LoVo (cell line): Measurements from ENCODE around the gene WWC2.
"Not testable (repeated sequence)": the region's sequence is repeated elsewhere in the genome, so short reads cannot be mapped to it uniquely, and the experiment has no call there.

Experiments
- DNase-seq: peaks from one replicate; pipeline ENCODE4 v3.0.0-alpha.2; 2016; ENCODE audit warnings: low spot score

Gene WWC2

DNA sequence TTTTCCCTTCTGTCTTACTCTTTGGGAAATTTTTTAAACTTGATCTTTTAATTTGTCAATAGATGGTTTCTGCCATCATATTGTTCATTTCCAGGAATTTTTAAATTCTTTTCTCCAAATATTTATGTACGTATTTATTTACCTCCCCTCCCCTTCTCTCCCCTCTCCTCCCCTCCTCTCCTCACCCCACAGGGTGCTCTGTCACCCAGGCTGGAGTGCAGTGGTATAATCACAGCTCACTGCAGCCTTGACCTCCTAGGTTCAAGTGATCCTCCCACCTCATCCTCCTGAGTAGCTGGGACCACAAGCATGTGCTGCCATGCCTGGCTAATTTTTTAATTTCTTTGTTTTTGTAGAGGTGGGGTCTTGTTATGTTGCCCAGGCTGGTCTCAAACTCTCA, 73.8 kb downstream of the WWC2 start:
- DNase-seq, result no peak

DNA sequence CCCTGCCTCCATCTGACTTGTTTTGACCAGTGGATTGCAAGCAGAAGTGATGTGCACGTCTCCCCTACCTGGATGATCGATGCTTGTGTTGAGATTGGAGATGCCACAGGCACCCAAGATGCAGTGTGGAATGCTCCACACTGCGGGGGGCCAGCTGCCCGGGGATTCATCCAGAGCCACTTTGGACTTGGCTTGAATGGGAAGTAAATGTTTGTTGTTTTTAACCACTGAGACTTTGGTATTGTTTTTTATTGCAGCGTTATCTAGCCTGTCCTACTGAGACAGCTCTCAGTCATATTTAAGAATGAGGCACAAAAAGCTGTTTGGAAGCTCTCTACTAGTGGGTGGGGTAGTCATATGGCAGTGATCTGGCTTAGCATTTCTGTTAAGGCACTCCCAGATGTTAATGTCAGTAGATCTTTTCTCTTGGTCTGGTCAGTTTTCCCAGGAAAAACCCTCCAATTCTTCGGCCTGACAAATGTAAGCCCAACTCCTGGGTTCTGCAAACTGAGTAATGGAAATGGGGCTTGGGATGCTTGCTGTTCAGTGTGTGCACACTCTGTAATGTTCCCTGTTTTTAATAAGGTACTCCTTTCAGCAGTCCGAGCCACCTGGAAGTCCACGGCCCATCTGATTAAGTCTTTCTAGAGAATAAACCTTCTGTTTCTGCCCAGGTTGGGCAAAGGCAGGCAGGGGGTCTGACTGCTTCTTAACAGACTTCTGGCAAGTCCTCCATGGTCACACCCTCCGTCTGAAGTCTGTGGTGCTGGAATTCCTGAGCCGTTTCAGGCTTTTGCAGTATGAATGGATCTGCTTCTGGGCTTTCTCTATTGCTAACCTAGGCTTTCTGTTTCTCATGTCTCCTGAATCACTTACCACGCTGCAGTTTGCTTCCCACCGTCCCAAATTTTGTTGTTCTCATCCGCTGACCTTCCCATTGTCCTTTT, 74.8 kb downstream of the WWC2 start:
- peak; percentile 23 for DNase-seq

DNA sequence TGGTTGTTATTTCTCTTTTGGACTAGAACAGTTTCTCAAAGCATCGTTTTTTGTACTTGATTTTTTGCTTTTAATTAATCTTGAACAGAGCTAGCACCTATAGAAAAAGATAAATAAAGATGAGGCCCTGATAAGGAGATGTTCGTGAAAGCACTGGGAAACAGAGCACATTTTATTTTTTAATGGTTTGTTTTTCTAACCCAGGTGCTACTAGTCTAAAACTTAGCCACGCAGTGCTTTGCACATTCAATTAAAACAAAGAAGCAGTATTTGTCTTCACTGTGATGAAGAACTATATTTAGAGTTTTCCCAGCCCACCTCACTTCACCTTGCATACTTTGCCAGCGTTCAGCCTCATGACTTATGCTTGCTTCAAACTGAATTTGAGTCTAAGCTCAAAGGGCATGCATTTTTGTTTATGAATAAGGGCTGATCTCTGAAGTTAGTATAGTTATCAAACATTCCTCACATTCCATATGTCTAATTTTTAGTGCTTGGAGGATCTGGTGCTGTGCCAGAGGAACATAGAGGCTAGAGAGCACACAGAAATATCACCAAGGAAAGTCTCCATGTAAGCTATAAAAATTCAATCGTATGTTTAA, 76.7 kb downstream of the WWC2 start:
- DNase-seq, result no peak

DNA sequence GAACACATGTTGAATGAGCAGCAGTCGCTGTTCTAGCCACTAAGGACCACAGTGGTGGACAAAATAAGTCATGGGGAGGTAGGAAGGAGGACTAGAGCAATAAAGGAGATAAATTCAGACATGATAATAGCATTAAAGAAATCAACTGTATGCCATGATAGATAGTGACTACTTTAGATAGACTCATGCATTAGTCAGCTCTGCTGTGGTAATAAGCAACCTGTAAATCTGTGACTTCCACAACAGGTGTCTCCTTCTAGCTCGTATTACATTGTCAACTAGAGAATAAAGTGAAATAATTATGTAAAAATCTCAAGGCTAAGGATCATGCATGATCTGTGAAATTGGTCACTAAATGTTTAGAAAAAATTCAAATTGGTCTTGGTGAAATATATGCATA, 77.9 kb downstream of the WWC2 start:
- no peak for DNase-seq

DNA sequence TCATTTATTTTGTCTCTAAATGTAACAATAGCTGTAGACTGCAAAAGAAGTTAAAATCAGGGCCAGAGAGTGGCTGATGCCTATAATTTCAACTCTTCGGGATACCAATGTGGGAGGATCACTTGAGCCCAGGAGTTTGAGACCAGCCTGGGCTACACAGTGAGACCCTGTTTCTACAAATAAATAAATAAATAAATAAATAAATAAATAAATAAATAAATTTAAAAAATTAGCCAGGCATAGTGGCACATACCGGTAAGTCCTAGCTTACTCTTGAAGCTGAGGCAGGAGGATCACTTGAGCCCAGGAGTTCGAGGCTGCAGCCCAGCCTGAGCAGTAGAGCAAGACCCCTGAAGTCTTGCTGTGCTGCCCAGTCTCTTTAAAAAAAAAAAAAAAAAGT, 79.1 kb downstream of the WWC2 start:
- DNase-seq, result no peak

DNA sequence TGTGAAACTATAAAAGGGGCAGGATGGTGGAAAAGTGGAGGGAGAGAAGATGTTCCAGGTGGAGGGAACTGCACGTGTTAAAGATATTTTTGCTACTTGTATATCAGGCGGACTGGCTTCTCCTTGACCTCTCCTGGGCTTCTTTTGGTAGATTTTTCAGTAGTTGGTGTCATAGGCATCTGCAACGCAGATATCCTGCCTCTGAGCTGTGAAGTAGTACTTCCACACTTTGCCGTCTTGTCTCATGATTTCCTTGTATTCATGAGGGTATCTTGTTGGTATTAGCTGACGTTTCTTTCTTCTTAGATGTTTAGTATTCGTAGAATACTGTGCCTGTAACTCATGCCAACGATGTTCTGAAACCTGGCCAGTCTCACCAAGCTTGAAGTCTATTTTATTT, 81.0 kb downstream of the WWC2 start:
- no peak for DNase-seq

DNA sequence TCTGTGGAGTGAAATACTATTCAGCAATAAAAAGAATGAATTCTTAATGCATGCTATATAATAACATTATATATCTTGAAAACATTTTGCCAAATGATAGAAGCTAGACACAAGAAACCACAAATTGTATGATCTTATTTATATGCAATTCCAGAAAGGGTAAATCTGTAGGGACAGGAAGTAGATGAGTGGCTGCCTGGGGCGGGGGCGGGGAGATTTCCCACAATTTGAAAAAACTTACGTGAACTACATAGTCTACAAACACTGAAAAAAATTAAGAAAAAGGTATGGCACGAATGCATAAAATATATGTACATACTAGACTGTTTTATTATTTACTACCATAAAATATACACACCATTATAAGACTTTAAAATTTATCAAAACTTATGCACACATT, 81.6 kb downstream of the WWC2 start:
- no peak for DNase-seq

DNA sequence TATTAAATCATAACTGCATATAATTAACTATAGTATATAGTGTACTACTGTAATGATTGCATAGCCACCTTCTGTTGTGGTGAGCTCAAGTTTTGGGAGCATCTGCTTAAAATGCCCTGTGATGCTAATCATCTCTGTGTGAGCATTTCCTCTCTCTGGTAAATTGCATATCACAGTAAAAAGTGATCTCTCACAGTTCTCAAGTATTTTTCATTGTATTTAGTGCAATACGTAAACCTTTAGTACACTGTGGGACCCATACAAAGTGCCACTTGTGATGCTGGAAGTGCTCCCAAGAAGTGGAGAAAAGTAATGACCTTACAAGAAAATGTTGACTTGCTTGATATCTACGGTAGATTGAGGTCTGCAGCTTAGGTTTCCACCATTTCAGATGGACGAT, 82.0 kb downstream of the WWC2 start:
- DNase-seq, result no peak

DNA sequence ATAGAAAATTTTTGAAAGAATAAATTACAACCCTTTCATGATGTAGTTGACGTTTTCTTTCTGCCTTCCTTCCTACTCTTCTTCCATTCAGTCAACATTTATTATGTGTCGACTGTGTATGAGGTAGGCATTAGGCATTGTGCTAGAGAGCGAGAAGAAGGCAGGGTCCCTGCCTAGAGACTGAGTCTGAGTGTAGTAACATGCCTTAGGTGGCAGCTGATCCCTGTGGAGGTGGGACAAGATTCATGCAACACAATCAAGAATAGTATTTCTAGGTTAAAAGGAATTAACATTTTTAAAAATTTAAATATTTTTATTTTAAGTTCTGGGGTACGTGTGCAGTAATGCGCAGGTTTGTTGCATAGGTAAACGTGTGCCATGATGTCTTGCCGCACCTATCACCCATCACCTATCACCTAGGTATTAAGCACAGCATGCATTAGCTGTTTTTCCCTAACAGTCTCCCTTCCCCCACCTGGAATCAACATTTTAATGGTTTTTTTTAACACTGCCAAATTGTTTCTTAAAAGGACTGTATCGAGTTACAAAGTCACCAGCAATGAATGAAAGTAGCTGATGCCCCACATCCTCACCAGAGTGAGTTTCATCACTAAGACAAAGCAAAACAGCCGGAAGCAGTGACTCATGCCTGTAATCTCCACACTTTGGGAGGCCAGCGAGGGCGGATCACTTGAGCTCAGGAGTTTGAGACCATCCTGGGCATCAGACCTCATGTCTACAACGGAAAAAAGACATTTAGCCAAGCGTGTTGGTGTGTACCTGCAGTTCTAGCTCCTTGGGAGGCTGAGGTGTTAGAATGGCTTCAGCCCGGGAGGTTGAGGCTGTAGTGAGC, 84.0 kb downstream of the WWC2 start:
- DNase-seq, result peak; percentile 9

DNA sequence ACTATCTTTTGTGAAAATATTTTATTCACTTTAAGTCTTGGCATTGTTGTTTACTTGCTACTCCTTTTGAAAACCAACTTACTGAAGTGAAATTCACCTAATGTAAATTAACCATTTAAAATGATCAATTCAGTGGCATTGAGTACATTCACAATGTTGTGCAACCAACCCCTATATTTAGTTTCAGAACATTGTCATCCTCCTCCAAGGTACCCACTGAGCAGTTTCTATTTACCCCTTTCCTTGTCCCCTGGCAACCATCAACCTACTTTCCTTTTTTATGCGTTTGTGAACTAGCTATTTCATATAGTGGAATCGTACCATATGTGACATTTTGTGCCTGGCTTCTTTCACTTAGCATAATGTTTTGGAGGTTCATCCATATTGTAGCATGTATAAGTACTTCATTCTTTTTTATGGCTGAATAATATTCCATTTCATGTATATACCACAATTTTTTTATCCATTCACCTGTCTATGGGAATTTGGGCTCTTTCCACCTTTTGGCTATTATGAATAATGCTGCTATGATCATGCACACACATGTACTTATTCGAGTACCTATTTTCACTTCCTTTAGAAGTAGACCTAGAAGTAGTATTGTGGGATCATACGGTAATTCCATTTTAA, 85.0 kb downstream of the WWC2 start:
- DNase-seq, result no peak

DNA sequence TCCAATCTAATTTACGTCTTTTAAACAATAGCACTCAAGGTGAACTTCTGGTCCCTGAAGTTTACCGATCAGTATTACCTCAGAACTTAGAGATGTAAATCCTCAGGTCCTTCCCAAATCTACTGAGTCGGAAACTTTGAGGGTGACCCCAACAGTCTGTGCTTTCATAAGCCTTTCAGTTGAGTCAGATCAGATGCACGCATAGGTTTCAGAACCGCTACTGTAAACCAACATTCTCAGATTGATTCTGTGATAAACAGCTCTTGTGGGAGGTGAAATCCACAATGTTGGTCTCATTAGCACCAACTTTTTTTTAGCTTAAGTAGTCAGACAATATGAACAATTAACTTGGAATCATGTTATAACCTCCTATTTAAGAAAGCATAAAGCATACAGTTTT, 86.0 kb downstream of the WWC2 start:
- no peak for DNase-seq

DNA sequence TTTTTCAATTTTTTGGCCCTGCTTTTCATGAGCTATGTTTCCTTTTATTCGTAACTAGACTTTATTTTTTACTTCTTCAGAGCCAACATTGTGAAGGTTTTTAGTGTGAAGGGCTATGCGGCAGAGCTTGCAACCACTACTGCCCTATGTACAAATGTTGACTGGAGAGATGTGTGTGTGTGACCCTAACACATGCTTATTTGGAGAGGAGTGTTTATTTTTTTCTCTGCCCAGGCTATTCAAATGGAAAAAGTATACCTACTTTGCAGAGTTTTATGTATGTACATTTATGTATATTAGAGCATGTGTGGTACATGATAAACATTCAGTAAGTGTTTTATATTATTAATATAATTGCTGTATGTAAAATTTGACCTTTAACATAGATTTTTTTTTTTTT, 86.5 kb downstream of the WWC2 start:
- DNase-seq, result no peak

DNA sequence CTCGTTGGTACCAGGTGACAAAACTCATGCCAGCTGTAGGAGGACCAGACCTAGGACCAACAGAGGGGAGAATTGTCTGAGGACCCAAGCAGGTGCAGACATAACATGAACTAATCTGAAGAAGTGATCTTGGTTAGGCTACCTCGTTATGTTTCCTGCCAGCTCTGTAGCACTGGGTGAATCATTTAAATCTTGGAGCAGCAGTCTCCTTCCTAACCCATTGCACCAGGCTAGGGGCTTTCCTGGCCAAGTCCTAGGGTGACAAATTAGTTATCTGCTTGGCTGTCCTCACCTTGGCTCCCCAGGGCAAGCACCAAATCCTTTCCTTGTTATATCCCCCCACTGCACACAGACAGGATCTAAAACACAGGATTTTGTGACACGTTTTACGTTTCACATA, 87.8 kb downstream of the WWC2 start:
- no peak for DNase-seq

DNA sequence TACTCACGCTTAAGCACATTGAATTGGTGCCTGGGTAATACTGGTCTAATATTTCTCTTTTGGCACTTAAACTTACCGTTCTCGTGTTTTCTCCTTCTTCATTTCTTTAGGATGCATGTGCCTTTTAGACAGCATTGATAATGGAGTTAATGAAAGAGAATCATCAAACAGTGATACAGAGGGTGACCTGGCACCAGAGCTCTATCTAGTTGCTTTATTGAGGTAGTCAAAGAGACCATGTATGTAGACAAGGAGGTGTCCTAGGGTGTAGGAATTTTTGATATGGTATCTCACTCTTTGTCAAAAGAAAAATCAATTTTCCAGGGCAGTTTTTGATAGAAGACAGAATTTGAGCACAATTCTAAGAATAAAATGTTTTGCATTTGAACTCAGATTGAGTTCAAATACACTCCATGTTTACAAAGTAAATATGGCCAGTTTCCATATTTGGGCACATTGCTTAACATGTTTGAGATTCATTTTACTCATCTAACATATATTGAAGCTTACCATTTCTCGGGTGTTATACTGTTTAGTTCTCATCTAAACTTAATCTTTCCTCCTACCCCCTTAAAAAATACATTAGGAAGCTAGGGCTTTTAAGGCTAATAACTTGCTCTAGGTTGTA, 92.0 kb downstream of the WWC2 start:
- DNase-seq, result no peak

DNA sequence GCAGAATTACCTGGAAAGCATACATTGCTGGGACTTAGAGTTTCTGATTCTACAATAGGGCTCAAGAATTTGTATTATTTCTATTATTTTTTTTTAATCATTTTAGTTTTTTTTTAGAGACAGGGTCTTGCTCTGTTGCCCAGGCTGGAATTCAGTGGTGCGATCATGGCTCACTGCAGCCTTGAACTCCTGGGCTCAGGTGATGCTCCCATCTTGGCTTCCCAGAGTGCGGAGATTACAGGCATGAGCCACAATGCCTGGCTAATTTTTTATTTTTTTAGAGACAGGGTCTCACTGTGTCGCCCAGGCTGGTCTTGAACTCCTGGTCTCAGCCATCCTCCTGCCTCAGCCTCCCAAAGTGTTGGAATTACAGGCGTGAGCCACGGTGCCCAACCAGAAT, 92.6 kb downstream of the WWC2 start:
- DNase-seq, result no peak

DNA sequence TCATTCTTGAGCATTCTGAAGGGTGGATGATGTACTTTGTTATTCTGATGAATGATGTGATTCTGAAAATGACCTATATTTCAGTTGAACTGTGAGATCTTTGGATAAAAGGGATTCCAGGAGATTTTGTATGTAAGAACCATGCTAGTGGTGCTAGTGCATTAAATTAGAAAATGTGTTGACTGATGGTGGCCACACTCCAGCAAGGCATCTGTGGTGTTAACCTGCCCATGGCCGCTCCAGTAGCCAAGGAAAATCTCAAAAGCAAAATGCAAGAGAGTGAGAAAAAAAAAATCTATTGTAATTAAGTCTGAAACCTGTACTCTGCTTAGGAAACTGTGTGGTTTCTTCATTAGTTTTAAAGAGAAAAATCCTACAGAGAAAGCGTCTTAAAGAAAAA, 93.5 kb downstream of the WWC2 start:
- DNase-seq, result no peak

DNA sequence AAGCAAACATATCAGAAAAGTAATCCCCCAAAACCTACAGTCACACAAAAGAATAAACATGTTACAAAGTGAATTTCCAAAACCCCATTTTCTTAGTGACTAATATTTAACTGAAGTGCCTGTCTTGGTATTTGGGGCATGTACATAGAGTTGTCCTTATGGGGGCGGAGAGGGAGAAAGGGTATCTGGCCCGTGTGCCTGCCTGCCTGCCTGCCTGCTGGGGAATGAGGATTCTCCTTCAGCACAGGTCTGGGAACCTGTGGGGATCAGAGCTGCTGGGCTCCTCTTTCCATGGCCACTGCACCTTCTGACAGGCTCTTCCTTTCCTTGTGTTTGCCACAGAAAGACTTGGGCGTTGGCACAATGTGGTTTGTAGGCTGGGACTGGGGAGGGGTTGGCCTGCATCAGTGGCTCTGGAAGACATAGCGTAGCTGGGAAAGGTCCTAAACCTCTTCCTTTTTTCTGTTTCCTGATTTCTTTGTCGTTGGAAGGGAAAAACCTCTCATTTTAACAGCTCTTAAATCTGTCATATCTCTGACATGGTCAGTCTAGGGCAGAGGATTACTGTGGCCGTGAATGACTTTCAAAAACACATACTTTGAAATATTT, 94.8 kb downstream of the WWC2 start:
- DNase-seq, result not testable (repeated sequence)

DNA sequence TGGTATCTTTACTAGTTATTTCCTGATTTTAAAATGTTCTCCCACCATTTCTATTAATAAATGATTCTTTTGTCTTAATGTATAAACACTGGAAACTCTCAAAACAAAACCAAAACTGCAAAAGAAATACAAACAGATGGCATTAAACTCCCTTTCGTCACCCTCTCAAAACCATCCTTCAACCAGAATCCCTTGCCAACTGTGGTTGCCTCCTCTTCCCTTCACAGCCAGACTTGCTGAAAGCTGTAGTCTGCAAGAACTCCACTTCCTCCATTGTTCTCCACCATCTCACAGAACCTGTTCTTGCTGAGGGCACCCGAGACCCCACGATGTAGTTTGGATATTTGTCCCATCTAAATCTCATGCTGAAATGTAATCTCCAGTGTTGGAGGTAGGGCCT, 96.5 kb downstream of the WWC2 start:
- DNase-seq, result no peak

DNA sequence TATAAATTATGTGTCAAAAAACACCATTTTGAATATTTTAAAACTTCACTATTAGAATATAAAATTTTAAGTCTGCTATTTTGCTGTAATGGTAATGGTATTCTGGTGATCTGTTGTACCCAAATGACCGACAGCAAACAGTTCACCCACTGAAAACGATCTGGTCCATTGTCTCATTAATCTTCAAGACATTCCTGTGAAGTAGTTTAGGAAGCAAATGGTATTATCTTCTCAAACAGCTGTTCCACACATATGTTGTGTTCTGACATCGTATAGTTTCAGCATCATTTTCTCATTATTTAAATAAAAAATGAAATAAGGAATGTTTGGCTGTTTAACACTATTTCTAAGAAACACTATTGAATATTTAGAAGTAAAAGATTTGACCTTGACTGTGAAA, 98.1 kb downstream of the WWC2 start:
- DNase-seq, result no peak

DNA sequence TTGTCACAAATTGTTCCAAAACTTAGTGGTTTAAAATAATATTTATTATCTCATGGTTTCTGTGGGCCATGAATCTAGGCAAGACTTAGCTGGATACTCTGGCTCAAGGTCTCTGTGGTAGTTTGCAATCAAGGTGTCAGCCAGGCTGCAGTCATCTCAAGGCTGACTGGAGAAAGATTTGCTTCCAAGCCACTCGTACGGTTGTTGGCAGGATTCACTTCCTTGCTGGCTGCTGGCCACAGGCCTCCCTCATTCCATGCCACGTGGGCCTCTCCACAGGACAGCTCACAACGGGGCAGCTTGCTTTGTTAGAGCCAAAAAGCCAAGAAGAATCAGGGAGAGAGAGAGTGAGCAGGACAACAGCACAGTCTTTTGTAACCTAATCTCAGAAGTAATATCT, 101.4 kb downstream of the WWC2 start:
- DNase-seq, result peak; percentile 44

DNA sequence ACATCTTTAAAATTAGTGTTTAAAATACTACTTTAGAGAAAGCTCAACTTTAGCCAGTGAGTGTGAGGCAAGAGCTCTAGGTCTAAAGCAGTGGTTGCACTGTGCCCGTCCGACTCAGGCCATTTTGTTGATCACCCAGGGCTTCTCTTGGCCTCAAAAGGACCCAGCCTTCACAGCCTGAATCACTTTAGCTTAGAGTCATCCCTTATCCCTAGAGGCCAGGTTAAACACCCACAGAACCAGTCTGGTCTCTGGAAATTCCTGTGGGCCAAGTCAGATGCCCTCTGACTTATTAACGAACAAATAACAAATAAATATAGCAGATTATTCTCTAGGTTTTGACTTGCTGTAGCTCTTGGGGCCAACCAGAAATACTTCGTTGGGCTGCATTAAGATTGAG, 102.3 kb downstream of the WWC2 start:
- no peak for DNase-seq
